Measurements from ENCODE around the gene TRIP11.
"Not testable (repeated sequence)": the region's sequence is repeated elsewhere in the genome, so short reads cannot be mapped to it uniquely, and the experiment has no call there.

TRIP11 gene

DNA sequence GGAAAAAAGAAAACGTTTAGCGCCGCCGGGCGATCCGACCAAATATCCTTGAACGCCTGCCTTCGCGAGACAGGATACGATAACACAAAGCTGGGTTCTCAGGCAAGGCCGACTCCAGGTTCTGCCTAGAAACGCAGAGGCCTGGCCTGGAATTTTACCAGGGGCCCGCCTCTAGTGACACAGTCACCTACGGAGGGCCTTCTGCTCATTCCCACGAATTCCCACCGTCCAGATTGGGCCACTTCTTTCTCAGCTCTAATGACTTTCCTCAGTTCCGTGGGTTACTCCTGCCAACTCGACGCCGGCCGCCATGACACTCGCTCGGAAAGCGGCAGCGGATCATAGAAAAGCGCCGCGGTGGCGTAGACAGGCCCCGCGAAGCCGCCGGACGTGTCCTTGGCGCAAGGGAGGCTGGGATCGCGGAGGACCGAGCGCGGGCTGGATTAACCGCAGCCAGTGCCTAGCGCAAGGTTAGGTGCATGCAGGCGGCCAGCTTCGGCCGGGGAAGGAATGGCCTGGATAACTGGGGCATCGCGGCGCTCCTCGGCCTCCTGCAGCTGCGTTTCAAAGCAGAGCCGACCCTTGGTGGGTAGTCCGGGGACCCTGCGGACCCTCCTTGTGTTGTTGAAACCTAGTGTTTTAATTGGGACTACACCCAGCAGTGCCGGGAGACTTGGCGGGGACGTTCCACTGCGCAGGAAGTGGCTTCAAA is at the start of gene TRIP11:
TRIP11 (minus strand) TSS at position 341 of the 712 bp plus-strand sequence. CDS start 374 bp downstream, outside the sequence.
- peak; percentile 81 for DNase-seq

DNA sequence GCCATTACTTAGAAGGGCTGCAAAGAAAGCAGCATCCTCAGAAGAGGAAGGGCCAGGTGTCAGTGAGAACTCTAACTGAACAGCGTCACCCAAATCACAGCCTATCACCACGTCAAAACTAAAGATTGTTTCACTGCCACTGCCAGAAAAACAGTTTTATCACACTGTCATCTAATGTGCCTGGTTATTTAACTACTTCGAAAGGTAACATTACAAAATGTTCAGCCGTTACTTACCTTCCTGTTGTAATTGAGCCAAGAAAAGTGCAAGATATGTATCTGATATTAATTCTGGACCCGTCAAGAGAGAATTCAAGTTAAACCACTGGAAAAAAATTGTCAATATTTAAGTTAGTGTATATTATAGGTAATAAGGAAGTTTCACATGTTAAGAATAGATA is 48.6 kb upstream of the TRIP11 start:
- no peak for DNase-seq

DNA sequence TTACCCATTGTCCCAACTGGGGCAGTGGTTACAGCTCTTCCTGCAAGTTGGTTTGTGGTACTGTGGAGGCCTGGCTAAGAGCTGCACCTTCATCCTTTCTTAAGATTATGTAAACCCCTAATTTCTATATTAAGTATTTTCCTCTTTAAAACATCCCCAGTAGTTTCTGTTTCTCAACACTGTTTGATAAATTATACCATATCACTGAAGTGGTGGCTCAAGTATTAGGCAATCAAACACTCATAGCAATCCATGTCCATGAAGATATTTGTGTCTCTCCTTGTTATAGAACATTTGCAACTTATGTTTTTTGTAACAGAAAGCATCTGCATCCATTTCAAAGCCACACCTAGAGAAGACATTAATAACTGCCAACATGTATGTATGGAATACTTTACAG is 34.7 kb upstream of the TRIP11 start:
- no peak for DNase-seq

DNA sequence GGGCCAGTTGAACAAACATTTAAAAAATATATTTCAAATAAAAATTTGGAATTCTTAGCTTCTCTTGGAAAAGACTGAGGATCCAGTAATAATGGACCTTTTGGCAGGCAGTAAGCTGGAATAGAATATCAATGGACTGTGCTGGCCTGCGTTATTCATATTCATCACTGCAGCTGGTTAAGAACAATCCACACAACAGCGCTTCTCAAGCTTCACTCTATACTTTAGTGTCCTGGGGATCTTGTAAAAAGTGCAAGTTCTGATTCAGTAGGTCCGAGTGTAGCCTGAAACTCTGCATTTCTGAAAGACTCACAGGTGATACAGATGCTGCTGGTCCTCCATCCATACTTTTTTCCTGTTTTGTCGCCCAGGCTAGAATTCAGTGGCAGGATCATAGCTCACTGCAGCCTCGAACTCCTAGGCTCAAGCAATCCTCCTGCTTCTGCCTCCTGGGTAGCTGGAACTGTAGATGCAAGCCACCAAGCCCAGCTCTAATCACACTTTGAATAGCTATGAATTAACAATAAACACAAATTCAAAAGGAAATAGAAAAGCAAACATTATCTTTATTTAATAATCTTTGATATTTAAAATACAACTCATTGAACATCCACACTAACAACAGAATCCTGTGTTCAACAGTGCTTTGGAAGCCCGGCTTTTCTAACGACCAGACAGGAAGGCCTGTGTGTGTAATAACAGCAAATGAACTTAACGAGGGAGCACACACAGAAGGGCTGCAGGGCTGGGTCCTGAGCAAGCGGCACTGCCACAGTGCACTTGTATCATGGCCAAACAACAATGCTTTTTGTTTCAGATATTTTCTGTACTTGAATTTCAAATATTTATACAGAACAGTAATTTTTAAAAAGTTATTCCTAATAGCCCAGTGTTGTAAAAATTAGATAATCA is 18.4 kb upstream of the TRIP11 start:
- DNase-seq = no peak

DNA sequence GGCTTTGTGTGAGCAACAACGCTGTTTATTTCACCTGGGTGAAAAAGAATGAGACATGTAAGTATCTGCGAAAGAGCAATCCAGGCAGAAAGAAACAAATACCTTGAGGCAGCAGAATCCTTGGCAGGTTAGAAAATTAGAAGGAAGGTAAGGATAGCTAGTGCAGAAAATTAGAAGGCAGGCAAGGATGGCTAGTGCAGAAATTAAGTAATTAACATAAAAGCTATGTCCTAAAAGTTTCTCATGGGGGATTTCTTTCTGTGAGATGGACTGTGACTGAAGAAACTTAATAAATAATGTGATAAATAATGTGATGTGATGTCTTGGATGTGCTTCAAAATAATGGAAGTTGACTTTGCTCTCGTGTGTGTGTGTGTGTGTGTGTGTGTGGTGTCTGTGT is 9.9 kb upstream of the TRIP11 start:
- DNase-seq = no peak

DNA sequence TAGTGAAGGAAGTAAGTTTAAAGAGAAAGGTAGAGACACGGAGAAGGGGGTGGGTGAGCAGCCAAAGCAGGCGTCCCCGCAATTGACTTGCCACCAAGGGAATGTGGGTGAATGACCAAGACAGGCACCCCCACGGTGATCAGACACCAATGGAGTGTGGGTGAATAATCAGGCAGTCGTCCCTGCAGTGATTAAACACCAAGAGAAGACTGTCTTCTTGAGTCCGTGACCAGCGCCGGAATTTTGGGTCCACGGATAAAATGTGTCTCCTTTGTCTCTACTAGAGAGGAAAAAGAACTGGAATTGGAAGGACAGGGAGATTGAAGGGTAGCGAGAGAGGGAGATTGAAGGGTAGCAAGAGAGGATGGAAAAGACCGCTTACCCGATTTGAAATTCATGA is 9.4 kb upstream of the TRIP11 start:
- DNase-seq = not testable (repeated sequence)

DNA sequence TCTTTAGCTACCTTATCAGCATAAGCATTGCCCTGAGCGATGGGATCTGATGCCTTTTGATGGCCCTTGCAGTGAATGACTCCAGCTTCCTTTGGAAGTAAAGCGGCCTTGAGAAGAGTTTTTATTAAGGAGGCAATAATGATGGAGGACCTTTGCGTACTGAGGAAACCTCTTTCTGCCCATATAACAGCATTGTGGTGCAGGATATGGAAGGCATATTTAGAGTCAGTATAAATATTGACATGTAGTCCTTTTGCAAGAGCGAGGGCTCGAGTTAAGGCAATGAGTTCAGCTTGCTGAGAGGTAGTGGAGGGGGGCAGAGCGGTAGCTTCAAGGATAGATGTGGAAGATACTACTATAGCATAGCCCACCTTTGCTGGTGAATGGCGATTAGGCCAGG is 6.0 kb upstream of the TRIP11 start:
- not testable (repeated sequence) for DNase-seq

DNA sequence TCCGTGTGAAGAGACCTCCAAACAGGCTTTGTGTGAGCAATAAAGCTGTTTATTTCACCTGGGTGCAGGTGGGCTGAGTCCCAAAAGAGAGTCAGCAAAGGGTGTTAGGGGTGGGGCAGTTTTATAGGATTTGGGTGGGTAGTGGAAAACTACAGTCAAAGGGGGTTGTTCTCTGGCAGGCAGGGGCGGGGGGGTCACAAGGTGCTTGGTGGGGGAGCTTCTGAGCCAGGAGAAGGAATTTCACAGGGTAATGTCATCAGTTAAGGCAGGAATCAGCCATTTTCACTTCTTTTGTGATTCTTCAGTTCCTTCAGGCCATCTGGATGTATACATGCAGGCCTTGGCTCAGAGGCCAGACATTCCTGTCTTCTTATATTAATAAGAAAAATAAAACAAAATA is 1.9 kb upstream of the TRIP11 start:
- DNase-seq = not testable (repeated sequence)

DNA sequence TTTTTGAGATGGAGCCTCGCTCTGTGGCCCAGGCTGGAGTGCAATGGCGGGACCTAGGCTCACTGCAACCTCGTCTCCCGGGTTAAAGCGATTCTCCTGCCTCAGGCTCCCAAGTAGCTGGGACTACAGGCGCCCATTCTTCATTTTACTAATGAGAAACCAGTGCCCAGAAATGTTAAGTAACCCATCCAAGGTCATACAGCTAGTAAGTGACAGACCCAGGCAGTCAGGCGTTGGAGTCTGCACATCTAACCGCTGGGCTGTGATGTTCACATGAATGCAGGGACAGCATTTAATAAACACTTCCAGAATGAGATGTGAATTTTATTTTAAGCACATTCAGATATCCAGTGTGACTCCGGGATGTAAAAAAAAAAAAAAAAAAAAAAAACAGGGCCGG is 1.3 kb upstream of the TRIP11 start:
- DNase-seq = no peak

DNA sequence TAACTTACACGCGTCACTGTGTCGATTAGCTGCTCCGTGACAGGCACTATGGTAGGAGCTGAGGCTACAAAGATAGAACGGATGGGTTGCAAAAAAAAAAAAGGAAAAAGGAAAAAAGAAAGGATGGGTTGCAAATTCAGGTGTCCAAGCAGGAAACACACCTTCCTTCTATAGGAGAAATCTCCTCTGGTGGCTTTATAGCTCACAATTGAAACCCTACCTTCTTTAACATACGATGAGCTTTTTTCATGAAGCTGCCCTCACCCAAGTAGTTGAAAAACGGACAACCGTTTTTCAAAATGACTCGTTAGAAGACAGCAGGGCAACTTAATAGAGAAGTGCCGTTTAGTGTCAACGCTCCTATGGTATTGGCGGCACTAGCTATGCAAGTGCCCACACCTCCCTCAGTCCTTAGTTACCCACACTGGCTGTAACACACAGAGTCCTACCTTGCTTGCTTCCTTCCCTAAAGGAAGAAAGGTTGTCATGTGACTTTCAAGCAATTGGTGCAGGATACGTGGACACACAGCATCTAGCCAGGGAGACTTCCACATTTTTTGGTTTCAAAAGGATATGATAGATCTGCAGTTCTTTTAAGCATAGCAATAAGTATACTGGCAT is 682 bp upstream of the TRIP11 start:
- peak; percentile 35 for DNase-seq

DNA sequence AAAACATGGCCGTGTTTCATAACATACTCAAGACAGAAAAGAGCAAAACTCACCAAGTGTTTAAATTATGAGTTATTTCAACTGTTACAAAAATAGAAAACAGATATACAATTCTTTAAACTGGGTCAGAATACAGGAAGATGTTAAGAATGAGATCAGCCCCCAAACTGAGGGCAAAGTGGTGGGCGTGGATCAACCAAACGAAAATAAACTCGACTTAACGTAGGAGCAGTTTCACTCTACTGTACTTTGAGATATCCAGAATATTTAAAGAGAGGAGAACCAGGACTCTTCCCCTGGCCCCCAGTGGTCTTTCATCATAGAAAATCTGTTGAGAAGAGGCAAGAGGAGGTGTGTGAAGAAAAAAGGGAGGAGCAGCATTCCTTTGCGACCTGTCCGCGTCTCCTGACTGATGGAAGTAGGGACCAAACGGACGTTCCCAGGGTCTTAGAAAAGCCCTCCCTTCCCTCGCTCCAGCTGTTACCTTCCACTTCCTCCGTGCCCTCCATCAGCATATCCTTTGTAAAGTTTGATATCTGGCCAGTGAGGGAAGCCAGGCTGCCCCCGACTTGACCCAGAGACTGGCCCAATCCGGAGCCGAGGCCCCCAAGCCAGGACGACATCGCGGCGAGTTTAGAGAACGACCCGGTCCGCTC is 668 bp downstream of the TRIP11 start:
- DNase-seq = no peak

DNA sequence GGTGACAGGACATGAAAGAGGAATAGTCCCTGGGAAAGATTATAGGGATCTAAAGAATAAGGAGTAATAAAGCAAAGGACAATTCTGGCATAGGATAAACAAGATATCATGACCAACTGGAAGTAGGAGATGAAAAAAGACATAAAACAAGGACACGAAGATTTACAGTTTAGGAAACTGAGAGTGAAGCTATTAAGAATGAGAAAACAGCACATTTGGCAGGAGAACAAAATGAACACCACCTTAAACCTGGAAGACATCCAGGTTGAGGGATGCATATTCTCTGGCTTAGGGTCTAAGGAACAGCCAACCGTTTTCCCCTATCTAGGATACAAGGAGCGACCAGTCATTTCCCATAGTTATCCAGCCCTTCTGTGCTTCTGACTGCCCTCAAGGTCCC is 1.9 kb downstream of the TRIP11 start:
- no peak for DNase-seq

DNA sequence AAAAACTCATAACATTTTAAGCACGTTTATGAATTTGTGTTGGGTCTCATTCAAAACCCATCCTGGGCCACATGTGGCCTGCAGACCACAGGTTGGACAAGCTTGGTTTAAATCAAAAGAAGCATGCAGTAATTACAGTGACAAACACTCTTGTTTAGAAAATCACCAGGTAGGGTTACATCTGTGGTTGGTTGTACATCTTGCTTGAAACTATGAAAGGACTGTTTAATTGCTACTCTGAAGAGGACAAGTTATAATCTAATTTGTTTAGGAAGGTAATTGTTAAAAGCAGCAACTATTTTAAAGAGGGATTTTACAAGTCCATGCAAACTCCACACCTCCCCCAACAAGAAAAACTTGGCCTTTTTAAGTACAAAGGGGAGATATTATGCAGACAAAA is 4.0 kb downstream of the TRIP11 start:
- DNase-seq = no peak

DNA sequence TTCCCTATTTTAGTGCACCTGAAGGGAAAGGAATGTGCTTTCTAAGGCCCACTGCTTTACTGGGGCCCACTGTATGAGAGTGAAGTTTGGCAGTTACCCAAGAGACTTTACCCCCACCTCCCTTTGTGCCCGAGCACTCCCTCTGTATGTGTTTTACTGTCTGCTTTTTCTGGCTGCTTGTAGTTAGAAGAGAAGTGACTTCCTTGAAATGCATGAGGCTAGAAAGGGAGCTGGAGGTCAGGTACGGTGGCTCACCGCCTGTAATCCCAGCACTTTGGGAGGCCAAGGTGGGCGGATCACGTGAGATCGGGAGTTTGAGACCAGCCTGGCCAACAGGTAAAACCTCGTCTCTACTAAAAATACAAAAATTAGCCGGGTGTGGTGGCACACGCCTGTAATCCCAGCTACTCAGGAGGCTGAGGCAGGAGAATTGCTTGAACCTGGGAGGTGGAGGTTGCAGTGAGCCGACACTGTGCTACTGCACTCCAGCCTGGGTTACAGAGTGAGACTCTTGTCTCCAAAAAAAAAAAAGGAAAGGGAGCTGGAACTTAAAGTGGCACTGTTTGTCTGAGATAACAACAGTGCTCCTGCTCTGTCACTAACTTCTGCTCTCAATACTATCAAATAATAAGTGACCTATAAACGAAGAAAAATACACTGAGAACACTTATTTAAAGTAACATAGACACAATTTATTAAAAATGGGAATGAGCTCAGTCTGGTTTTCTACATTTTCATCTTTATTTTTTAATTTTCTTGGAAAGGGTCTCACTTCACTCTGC is 5.8 kb downstream of the TRIP11 start:
- DNase-seq = no peak

DNA sequence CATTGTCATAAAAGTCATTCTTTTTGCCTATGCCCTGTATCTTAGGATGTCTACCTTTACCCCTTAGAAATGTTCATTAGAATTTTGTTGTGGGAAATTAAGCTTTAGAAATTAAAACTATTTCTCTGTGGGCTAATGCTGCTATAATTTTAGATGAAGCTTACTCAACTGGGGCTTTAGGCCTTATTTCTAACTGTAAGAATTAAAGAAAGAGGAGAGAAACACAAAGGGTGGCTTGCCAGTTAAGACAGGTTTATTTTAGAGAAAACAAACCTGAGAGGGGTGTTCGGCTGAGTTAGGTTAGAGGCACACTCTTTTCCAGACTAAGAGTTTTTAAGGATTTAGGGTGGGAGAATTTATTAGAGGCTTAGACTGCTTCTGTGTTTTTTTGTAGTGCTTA is 6.4 kb downstream of the TRIP11 start:
- no peak for DNase-seq

DNA sequence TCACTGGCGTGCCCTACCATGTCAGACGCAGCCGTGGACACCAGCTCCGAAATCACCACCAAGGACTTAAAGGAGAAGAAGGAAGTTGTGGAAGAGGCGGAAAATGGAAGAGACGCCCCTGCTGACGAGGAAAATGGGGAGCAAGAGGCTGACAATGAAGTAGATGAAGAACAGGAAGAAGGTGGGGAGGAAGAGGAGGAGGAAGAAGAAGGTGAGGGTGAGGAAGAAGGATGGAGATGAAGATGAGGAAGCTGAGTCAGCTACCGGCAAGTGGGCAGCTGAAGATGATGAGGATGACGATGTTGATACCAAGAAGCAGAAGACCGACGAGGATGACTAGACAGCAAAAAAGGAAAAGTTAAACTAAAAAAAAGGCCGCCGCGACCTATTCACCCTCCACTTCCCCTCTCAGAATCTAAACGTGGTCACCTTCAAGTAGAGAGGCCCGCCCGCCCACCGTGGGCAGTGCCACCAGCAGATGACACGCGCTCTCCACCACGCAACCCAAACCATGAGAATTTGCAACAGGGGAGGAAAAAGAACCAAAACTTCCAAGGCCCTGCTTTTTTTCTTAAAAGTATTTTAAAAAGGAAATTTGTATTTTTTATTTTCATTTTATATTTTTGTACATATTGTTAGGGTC is 13.2 kb downstream of the TRIP11 start:
- DNase-seq = no peak

DNA sequence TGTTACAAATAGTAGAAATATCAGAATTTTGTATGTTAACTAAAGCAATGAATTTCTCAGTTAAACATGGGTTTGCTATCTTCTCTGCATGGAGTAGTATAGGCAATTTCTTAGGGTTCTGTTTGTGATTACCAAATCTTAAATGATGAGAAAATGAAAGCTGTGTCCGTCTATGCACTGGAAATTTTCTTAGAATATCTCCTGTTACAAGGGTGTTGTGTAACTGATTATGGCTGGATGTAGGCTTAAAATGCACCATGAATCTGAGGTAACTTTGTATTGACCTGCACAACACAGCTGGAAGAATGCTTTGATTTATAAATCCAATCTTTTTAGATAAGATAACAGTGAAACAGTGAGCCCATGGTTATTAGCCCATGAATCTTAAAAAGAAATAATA is 17.8 kb downstream of the TRIP11 start:
- DNase-seq = no peak

DNA sequence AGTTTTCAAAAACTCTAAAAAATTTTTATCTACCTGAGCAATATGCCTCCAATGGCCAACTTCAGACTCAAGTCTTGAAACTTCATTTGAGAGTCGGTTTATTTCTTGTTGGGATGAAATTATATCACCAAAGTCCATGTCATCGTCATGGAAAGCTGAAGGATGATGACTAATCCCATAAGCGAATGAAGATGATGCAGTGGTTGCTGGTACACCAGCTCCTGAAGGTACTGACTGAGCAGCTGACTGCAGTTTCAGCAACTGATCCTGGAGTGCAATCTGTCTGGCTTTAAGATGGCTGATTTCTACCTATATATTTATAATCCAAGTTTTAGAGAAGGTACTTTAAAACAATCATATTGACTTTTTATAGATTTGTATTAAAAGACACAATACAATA is 18.3 kb downstream of the TRIP11 start:
- no peak for DNase-seq

DNA sequence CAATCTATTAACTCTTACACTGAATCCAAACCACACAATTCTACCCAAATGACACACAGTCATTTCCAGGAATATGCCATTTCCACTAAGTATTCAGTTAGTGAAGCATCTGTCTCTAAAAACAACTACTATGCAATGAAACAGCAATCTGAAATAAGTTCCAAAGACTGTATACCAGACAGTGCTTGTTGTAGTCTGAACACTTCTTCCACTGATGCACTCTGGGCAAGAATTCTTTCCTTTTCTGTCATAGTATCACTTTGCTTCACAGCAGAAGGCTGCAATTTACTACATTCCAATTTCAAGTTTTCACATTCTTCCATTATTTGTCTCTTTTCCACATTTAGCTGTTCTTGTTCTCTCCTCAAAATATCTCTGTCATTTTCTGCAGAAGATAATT is 25.8 kb downstream of the TRIP11 start:
- DNase-seq = no peak

DNA sequence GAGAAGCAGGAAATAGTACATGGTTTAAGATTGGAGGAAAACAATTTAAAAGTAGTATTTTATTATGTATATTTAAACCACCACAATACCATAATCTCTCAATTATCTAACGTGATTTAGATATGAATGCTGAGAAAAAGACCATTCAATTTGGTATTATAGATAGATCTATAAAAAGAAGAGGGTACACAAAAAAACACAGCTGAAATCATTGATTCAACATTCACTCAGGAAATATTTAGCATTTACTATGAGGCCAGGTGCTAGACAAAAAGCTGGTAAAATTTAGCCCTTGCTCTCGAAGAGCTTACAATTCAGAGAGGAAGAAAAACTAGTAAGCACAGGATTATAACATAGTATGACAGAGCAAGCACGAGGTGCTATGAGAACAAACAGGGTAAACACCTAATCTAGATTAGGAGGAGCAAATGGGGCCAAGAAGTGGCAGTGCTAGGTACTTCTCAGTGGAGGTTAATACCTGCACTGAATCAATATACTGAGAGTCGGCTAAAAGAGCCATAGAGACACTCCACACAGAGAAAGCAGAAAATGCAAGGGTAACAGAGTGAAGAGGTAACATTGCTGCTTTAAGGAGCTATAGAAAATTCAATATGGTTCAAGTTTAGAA is 27.6 kb downstream of the TRIP11 start:
- no peak for DNase-seq

DNA sequence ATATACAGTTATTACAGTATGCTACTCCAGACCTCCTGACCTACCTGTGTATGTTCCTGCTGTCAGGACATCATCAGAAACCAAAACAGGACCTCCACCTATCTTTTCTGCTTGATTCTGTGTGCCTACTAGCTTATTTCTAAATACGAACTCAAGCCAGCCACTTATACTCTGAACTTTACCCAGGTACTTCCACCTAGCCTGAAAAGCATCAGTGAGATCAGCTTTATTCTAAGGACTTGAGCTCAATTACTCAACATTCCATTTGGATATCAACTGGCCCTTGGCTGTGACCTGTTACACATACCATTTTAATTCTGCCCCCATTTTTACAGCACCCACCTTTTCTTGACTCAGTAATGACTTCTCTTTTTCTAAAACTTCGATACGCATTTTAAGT is 29.2 kb downstream of the TRIP11 start:
- DNase-seq = no peak
